ENCODE measurements around the gene SLC6A12. TPM values are rescaled to one million over a fixed set of nuclear protein-coding genes. Genes with fewer than 3 reads are reported as not detected.

The SLC6A12 gene
- total RNA-seq (2021): 0.17 and 0.20 TPM in 2 replicates
- long read RNA-seq, partial matches to known transcripts: 1 of 3 reads
- long read RNA-seq, other reads (novel, unspliced or antisense): 2 of 3 reads

GRCh38 chr12:214003-214741 lies at the start of gene SLC6A12:
Gene SLC6A12 (minus strand): TSS chr12:214157. CDS start chr12:209986, 4,171 bp downstream.
- H3K4me1 ChIP-seq (ENCODE audit: insufficient read depth, low read length): 0 out of 2 replicates have a peak, but pooled peaks cover 4% of the 10 kb centered on the region
- H3K9me3 ChIP-seq (ENCODE audit: control insufficient read depth, low read depth, low read length): no peaks in the 10 kb centered on the region
- no peak within 1 kb of the TSS for H3K27ac ChIP-seq (ENCODE audit: insufficient read length, low read depth, low read length)
- WGBS (ENCODE audit: extremely low coverage, insufficient read length, low lambda C conversion rate): no CpG with 5 or more reads among the region's 14 CpGs
- no peak within 1 kb of the TSS for H2AK5ac ChIP-seq (ENCODE audit: insufficient read length, low read length)
- no peaks in the 10 kb centered on the region for H3K79me2 ChIP-seq (ENCODE audit: insufficient read depth, low read length)
- H3T11ph ChIP-seq (ENCODE audit: low read length): no peak within 1 kb of the TSS
- Mint-ChIP-seq H3K4me1 (peaks cover 29 to 36% of the 10 kb centered on the region in 2 experiments), H3K27ac (no peak within 1 kb of the TSS; a peak in 1 of 7 replicates), H3K27me3 (ENCODE audit: low read depth) (peaks cover 86% of the 10 kb centered on the region), H3K36me3 (ENCODE audit: insufficient read depth in 1 of 3, low read depth in 3 of 3) (no peaks in the 10 kb centered on the region), H3K4me3 (no peak within 1 kb of the TSS; a peak in 2 of 5 replicates), H3K9me3 (no peaks in the 10 kb centered on the region; a peak in 2 of 5 replicates)
- no peaks in the 10 kb centered on the region for H3K23me2 ChIP-seq (ENCODE audit: insufficient read length, low read depth, low read length, poor library complexity, severe bottlenecking)
- DNase-seq: no peak
- H3K27me3 ChIP-seq (ENCODE audit: insufficient read depth, low read length): peaks cover 4% of the 10 kb centered on the region; the same call in 1 of the 2 replicates
- H4K5ac ChIP-seq (ENCODE audit: insufficient read length, low read depth, low read length): no peak within 1 kb of the TSS
- no peak within 1 kb of the TSS for H3K4me2 ChIP-seq (ENCODE audit: insufficient read depth, insufficient read length, low read length)
- H2BK12ac ChIP-seq (ENCODE audit: insufficient read length, low read depth, low read length): no peak within 1 kb of the TSS
- H3K4ac ChIP-seq (ENCODE audit: low read depth, low read length): no peak within 1 kb of the TSS
- peak within 1 kb of the TSS; percentile 45; the same call in 1 of the 2 replicates for H3K14ac ChIP-seq (ENCODE audit: insufficient read depth, low read length)
- H2AFZ ChIP-seq (ENCODE audit: low read length): no peak within 1 kb of the TSS
- TF ChIP-seq CTCF (conservative IDR thresholded peaks at IDR 0.05): no peak
- no peaks in the 10 kb centered on the region for H4K20me1 ChIP-seq (ENCODE audit: control insufficient read depth, insufficient read depth, insufficient read length)
- H3K18ac ChIP-seq (ENCODE audit: insufficient read length, low read depth, low read length): peak within 1 kb of the TSS; percentile 44
- H4K91ac ChIP-seq (ENCODE audit: insufficient read length, low read depth, low read length): no peak within 1 kb of the TSS
- no peaks in the 10 kb centered on the region for H3K79me1 ChIP-seq (ENCODE audit: insufficient read depth, low read depth, low read length, poor library complexity, severe bottlenecking)
- H2BK5ac ChIP-seq (ENCODE audit: insufficient read length, low read length): no peak within 1 kb of the TSS
- H2BK120ac ChIP-seq (ENCODE audit: low read depth, low read length, poor library complexity, severe bottlenecking): no peak within 1 kb of the TSS
- H3K23ac ChIP-seq (ENCODE audit: insufficient read length, low read depth, low read length): no peak within 1 kb of the TSS
- H3K9ac ChIP-seq (ENCODE audit: extremely low read depth, insufficient read length, low read length): no peak within 1 kb of the TSS
- no peak within 1 kb of the TSS for H2BK15ac ChIP-seq (ENCODE audit: low read depth, low read length)
- no peak within 1 kb of the TSS for H2BK20ac ChIP-seq (ENCODE audit: low read depth, low read length, poor library complexity, severe bottlenecking)
- H4K8ac ChIP-seq (replicated peaks; ENCODE audit: insufficient read length, low read depth, low read length): no peak within 1 kb of the TSS
- no peak within 1 kb of the TSS for H3K56ac ChIP-seq (ENCODE audit: insufficient read length, low read depth, low read length)
